ENCODE measurements around the gene LRRK1.

Gene LRRK1

DNA sequence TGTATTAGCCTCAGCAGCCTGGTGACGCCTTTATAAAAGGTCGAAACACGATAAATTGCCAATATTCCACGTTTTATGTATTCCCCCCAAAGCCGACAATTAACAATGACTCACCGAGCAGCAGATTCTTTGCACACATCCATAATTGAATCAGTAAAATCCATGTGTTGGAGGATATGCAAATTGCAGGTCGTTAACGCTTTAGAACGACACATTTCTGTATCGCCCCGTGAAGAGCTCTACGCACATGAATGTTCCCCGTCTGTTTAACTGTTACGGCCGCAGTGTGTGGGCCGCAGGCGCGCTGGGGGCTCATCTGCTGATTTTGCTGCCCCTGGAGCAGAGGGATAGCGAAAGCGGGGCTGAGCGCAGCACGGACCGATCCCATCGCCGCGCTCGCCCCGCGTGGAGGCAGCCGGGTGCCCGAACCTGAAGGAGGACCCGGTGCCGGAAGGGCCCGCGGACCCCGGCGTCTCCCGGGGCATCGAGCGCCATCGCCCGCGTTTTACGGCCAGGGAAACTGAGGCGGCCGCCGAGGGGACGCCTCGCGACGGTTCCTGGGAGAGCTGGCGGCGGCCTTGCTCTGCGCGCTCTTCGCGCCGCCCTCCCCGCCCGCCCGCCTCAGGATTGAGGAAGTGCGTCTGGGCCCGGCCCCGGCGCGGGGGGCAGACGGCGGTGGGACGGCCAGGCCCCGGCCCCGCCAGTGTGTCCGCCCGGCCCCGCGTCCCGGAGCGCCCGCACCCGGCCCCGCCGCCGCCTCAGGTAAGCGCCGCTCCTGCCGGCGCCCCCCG, at the start of gene LRRK1:
LRRK1 (plus strand) TSS at position 668 of the 791 bp plus-strand sequence. CDS start 5,276 bp downstream, outside the sequence.
- no peaks in the 10 kb centered on the region for H3K9me3 ChIP-seq (ENCODE audit: low read depth, low read length)
- H3K36me3 ChIP-seq (ENCODE audit: insufficient read depth, low read length): no peaks in the 10 kb centered on the region
- DNase-seq (ENCODE audit: low read depth, low spot score): no peak
- TF ChIP-seq POLR2AphosphoS5 (IDR thresholded peaks at IDR 0.05; ENCODE audit: borderline replicate concordance, low read depth, low read length) (no peak), EZH2 (IDR thresholded peaks at IDR 0.05) (peak; percentile 78), FOXP2 (optimal IDR thresholded peaks at IDR 0.05; ENCODE audit: control extremely low read depth, extremely low read length, insufficient read depth) (no peak)
- peak within 1 kb of the TSS; percentile 69 for H3K9ac ChIP-seq (ENCODE audit: insufficient read length)
- peak within 1 kb of the TSS; percentile 84 for H3K4me3 ChIP-seq
- H3K27ac ChIP-seq: no peak within 1 kb of the TSS

- Histone ChIP-seq H3K9me3 (ENCODE audit: low read depth, low read length) (no peaks in the 10 kb centered on the region), H3K9ac (ENCODE audit: insufficient read length) (no peak overlapping the region), H3K36me3 (ENCODE audit: insufficient read depth, low read length) (no peaks in the 10 kb centered on the region), H3K27ac (no peak overlapping the region), H3K4me3 (no peak overlapping the region)
- TF ChIP-seq EZH2 (IDR thresholded peaks at IDR 0.05) (no peak), FOXP2 (optimal IDR thresholded peaks at IDR 0.05; ENCODE audit: control extremely low read depth, extremely low read length, insufficient read depth) (no peak), POLR2AphosphoS5 (IDR thresholded peaks at IDR 0.05; ENCODE audit: borderline replicate concordance, low read depth, low read length) (no peak)
- DNase-seq (ENCODE audit: low read depth, low spot score): peak; percentile 51
These were observed 46.0 kb upstream of the LRRK1 start for GRCh38 chr15:100873029-100873677.

GRCh38 chr15:100875495-100875894, 43.7 kb upstream of the LRRK1 start:
- Histone ChIP-seq H3K36me3 (ENCODE audit: insufficient read depth, low read length) (no peaks in the 10 kb centered on the region), H3K9ac (ENCODE audit: insufficient read length) (no peak overlapping the region), H3K27ac (no peak overlapping the region), H3K9me3 (ENCODE audit: low read depth, low read length) (no peaks in the 10 kb centered on the region), H3K4me3 (no peak overlapping the region)
- DNase-seq (ENCODE audit: low read depth, low spot score): no peak
- no peak for TF ChIP-seq POLR2AphosphoS5 (IDR thresholded peaks at IDR 0.05; ENCODE audit: borderline replicate concordance, low read depth, low read length)
- no peak for TF ChIP-seq FOXP2 (optimal IDR thresholded peaks at IDR 0.05; ENCODE audit: control extremely low read depth, extremely low read length, insufficient read depth)
- no peak for TF ChIP-seq EZH2 (IDR thresholded peaks at IDR 0.05)

DNA sequence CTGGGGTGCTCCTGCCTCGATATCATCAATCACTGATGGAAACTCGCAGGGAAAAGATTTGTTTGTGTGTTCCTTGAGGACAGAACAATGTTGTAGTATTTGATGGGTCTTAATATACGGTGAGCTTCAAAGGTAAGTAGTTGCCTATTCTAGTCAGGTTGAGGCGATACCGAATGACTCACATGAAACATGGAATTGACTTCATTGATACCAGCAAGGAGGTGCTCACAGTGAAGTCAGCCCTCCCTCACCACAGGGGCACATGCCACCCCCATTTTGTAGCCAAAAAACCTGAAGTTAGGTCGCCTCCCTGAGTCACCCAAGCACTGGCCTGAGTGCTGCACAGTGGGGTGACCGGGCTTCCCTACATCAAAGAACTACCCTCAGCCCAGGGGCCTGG, 43.2 kb upstream of the LRRK1 start:
- Histone ChIP-seq H3K27ac (no peak overlapping the region), H3K36me3 (ENCODE audit: insufficient read depth, low read length) (no peaks in the 10 kb centered on the region), H3K9ac (ENCODE audit: insufficient read length) (no peak overlapping the region), H3K4me3 (no peak overlapping the region), H3K9me3 (ENCODE audit: low read depth, low read length) (no peaks in the 10 kb centered on the region)
- no peak for DNase-seq (ENCODE audit: low read depth, low spot score)
- TF ChIP-seq FOXP2 (optimal IDR thresholded peaks at IDR 0.05; ENCODE audit: control extremely low read depth, extremely low read length, insufficient read depth) (no peak), POLR2AphosphoS5 (IDR thresholded peaks at IDR 0.05; ENCODE audit: borderline replicate concordance, low read depth, low read length) (no peak), EZH2 (IDR thresholded peaks at IDR 0.05) (no peak)

GRCh38 chr15:100877551-100877950, 41.6 kb upstream of the LRRK1 start:
- H3K4me3 ChIP-seq: no peak overlapping the region
- H3K9ac ChIP-seq (ENCODE audit: insufficient read length): no peak overlapping the region
- no peak overlapping the region for H3K27ac ChIP-seq
- no peaks in the 10 kb centered on the region for H3K36me3 ChIP-seq (ENCODE audit: insufficient read depth, low read length)
- H3K9me3 ChIP-seq (ENCODE audit: low read depth, low read length): no peaks in the 10 kb centered on the region
- no peak for TF ChIP-seq EZH2 (IDR thresholded peaks at IDR 0.05)
- TF ChIP-seq FOXP2 (optimal IDR thresholded peaks at IDR 0.05; ENCODE audit: control extremely low read depth, extremely low read length, insufficient read depth): no peak
- no peak for TF ChIP-seq POLR2AphosphoS5 (IDR thresholded peaks at IDR 0.05; ENCODE audit: borderline replicate concordance, low read depth, low read length)
- no peak for DNase-seq (ENCODE audit: low read depth, low spot score)

- TF ChIP-seq EZH2 (IDR thresholded peaks at IDR 0.05): no peak
- TF ChIP-seq POLR2AphosphoS5 (IDR thresholded peaks at IDR 0.05; ENCODE audit: borderline replicate concordance, low read depth, low read length): no peak
- TF ChIP-seq FOXP2 (optimal IDR thresholded peaks at IDR 0.05; ENCODE audit: control extremely low read depth, extremely low read length, insufficient read depth): no peak
- no peaks in the 10 kb centered on the region for H3K36me3 ChIP-seq (ENCODE audit: insufficient read depth, low read length)
- no peak for DNase-seq (ENCODE audit: low read depth, low spot score)
- H3K27ac ChIP-seq: no peak overlapping the region
- H3K9ac ChIP-seq (ENCODE audit: insufficient read length): no peak overlapping the region
- H3K9me3 ChIP-seq (ENCODE audit: low read depth, low read length): no peaks in the 10 kb centered on the region
- H3K4me3 ChIP-seq: no peak overlapping the region
These were observed 41.0 kb upstream of the LRRK1 start for GRCh38 chr15:100878130-100878529.

DNA sequence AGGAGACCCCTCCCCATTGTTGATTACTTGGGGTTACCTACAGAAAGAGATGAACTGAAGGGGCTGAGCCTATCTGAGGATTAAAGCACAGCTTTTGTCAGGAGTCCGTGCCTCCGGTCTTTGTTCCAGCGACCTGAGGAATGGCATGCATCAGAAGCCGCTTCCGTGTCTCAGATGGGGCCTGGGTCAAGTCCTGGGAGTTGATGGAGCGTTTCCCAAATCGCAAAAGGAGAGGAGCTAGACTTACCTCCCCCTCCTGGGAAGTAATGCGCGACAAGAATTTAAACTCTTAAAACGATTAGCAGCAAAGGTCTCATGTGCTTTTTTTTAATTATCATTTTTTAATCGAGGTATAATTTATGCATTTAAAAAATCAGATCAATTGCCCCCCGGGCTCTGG, 40.5 kb upstream of the LRRK1 start:
- Histone ChIP-seq H3K4me3 (peak overlapping the region; percentile 38; the same call in 1 of the 2 replicates), H3K9me3 (ENCODE audit: low read depth, low read length) (no peaks in the 10 kb centered on the region), H3K9ac (ENCODE audit: insufficient read length) (no peak overlapping the region), H3K36me3 (ENCODE audit: insufficient read depth, low read length) (no peaks in the 10 kb centered on the region), H3K27ac (no peak overlapping the region)
- no peak for DNase-seq (ENCODE audit: low read depth, low spot score)
- TF ChIP-seq EZH2 (IDR thresholded peaks at IDR 0.05): no peak
- TF ChIP-seq FOXP2 (optimal IDR thresholded peaks at IDR 0.05; ENCODE audit: control extremely low read depth, extremely low read length, insufficient read depth): no peak
- no peak for TF ChIP-seq POLR2AphosphoS5 (IDR thresholded peaks at IDR 0.05; ENCODE audit: borderline replicate concordance, low read depth, low read length)

GRCh38 chr15:100879061-100879463, 40.1 kb upstream of the LRRK1 start:
- Histone ChIP-seq H3K27ac (no peak overlapping the region), H3K4me3 (peak overlapping the region; percentile 38; the same call in 1 of the 2 replicates), H3K9ac (ENCODE audit: insufficient read length) (no peak overlapping the region), H3K36me3 (ENCODE audit: insufficient read depth, low read length) (no peaks in the 10 kb centered on the region), H3K9me3 (ENCODE audit: low read depth, low read length) (no peaks in the 10 kb centered on the region)
- DNase-seq (ENCODE audit: low read depth, low spot score): no peak
- TF ChIP-seq EZH2 (IDR thresholded peaks at IDR 0.05): no peak
- TF ChIP-seq FOXP2 (optimal IDR thresholded peaks at IDR 0.05; ENCODE audit: control extremely low read depth, extremely low read length, insufficient read depth): no peak
- TF ChIP-seq POLR2AphosphoS5 (IDR thresholded peaks at IDR 0.05; ENCODE audit: borderline replicate concordance, low read depth, low read length): no peak

All from SK-N-MC (cell line).